BE2C (cell line): Measurements from ENCODE around the gene KIF5A.
"Not testable (repeated sequence)": the region's sequence is repeated elsewhere in the genome, so short reads cannot be mapped to it uniquely, and the experiment has no call there.

Experiments
- DNase-seq: peaks from one replicate; pipeline ENCODE4 v3.0.0-alpha.2; 2020
- H3K27me3 ChIP-seq: fragments of 250-450 bp; sonication (Bioruptor Pico); 2 replicates; pipeline ENCODE4 v1.5.1; 2020; ENCODE audit warnings: mild to moderate bottlenecking
- H3K36me3 ChIP-seq: fragments of 250-450 bp; sonication (Bioruptor Pico); 2 replicates; pipeline ENCODE4 v1.5.1; 2020; ENCODE audit warnings: mild to moderate bottlenecking
- H3K4me1 ChIP-seq: fragments of 250-450 bp; sonication (Bioruptor Pico); 2 replicates; pipeline ENCODE4 v1.5.1; 2020
- H3K4me3 ChIP-seq: 2 replicates; pipeline ENCODE4 v1.5.1; 2011; ENCODE audit warnings: low read depth, low read length
- H3K9me3 ChIP-seq: fragments of 250-450 bp; sonication (Bioruptor Pico); 2 replicates; pipeline ENCODE4 v1.5.1; 2020
- CTCF ChIP-seq: IDR thresholded peaks from 2 replicates; pipeline ENCODE4 v1.5.1; 2012; ENCODE audit warnings: mild to moderate bottlenecking, low read depth, low read length

Gene KIF5A

GRCh38 chr12:57515934-57516541, 33.8 kb upstream of the KIF5A start:
- H3K27me3 ChIP-seq: no peaks in the 10 kb centered on the region
- DNase-seq: no peak
- H3K36me3 ChIP-seq: peaks cover 78% of the 10 kb centered on the region
- no peaks in the 10 kb centered on the region for H3K9me3 ChIP-seq
- TF ChIP-seq CTCF: no peak
- no peak overlapping the region for H3K4me3 ChIP-seq
- H3K4me1 ChIP-seq: peaks cover 5% of the 10 kb centered on the region

- Histone ChIP-seq H3K9me3 (no peaks in the 10 kb centered on the region), H3K4me3 (no peak overlapping the region), H3K4me1 (peaks cover 12% of the 10 kb centered on the region), H3K27me3 (no peaks in the 10 kb centered on the region), H3K36me3 (peaks cover 72% of the 10 kb centered on the region)
- DNase-seq: no peak
- TF ChIP-seq CTCF: no peak
These were observed 33.2 kb upstream of the KIF5A start for GRCh38 chr12:57516617-57517153.

- H3K4me1 ChIP-seq: peaks cover 17% of the 10 kb centered on the region
- H3K27me3 ChIP-seq: no peaks in the 10 kb centered on the region
- no peak overlapping the region for H3K4me3 ChIP-seq
- peaks cover 67% of the 10 kb centered on the region for H3K36me3 ChIP-seq
- no peaks in the 10 kb centered on the region for H3K9me3 ChIP-seq
- DNase-seq: peak; percentile 44
- TF ChIP-seq CTCF: no peak
These were observed 32.7 kb upstream of the KIF5A start for GRCh38 chr12:57517187-57517586.

- not testable (repeated sequence) for H3K9me3 ChIP-seq, DNase-seq, H3K4me3 ChIP-seq, H3K27me3 ChIP-seq
- Histone ChIP-seq H3K36me3 (peaks cover 62% of the 10 kb centered on the region), H3K4me1 (peaks cover 17% of the 10 kb centered on the region)
These were observed 32.1 kb upstream of the KIF5A start for GRCh38 chr12:57517718-57518117.

- H3K4me3 ChIP-seq: peak overlapping the region; percentile 100
- no peaks in the 10 kb centered on the region for H3K27me3 ChIP-seq
- H3K4me1 ChIP-seq: peaks cover 17% of the 10 kb centered on the region
- H3K9me3 ChIP-seq: no peaks in the 10 kb centered on the region
- peaks cover 55% of the 10 kb centered on the region for H3K36me3 ChIP-seq
- no peak for DNase-seq
- TF ChIP-seq CTCF: no peak
These were observed 31.5 kb upstream of the KIF5A start for GRCh38 chr12:57518176-57518919.

- peak; percentile 89 for DNase-seq
These were observed 30.7 kb upstream of the KIF5A start for GRCh38 chr12:57518920-57519795.

More at GRCh38 chr12:57518920-57519795, 30.7 kb upstream of the KIF5A start:
- H3K9me3 ChIP-seq: no peaks in the 10 kb centered on the region
- H3K4me1 ChIP-seq: peaks cover 17% of the 10 kb centered on the region
- TF ChIP-seq CTCF: no peak
- H3K4me3 ChIP-seq: peak overlapping the region; percentile 100
- no peaks in the 10 kb centered on the region for H3K27me3 ChIP-seq
- peaks cover 49% of the 10 kb centered on the region for H3K36me3 ChIP-seq
